IMR-90 (cell line): ENCODE results near the gene PRKCE. TPM values are rescaled to one million over a fixed set of nuclear protein-coding genes. Genes with fewer than 3 reads are reported as not detected.

Experiments
- ATAC-seq: fragments of 200-7000 bp; cut with Tn5 transposase; 2 replicates; pipeline ENCODE4 v1.9.1; 2020; ENCODE audit warnings: low read depth, mild to moderate bottlenecking, moderate library complexity
- BruUV-seq: library from RNA; stranded (reverse); fragments of 400-500 nt; replicated peaks from 2 replicates; lab custom pipeline; 2021; lab: Mats Ljungman, UMichigan
- CTCF ChIA-PET: fragments of 300-600 bp; formaldehyde crosslinking; extraction: SDS; loops from one replicate; lab custom pipeline; 2021; ENCODE audit warnings: antibody characterized with exemption; lab: Yijun Ruan, JAX
- POLR2A ChIA-PET: fragments of 300-600 bp; sonication (Branson Sonifier 250); formaldehyde crosslinking; loops from one replicate; lab custom pipeline; 2022; ENCODE audit warnings: antibody characterized with exemption; ENCODE audit not compliant: unreplicated experiment; lab: Charles Lee
- DNase-seq: peaks from one replicate; pipeline ENCODE4 v3.0.0; 2013
- H2AFZ ChIP-seq: replicated peaks from 2 replicates; pipeline ENCODE3; 2013; ENCODE audit warnings: low read length, mild to moderate bottlenecking; ENCODE audit not compliant: poor library complexity
- H2AK5ac ChIP-seq: 2 replicates; pipeline ENCODE4 v1.6.1; 2013; ENCODE audit warnings: low read depth, low read length, inconsistent platforms
- H2AK9ac ChIP-seq: replicated peaks from 2 replicates; pipeline ENCODE3; 2013; ENCODE audit warnings: mild to moderate bottlenecking, low read depth, low read length, moderate library complexity; ENCODE audit not compliant: poor library complexity
- H2BK120ac ChIP-seq: 2 replicates; pipeline ENCODE4 v1.6.1; 2013; ENCODE audit warnings: low read depth, low read length, inconsistent platforms
- H2BK15ac ChIP-seq: 3 replicates; pipeline ENCODE4 v1.6.1; 2013; ENCODE audit warnings: low read depth, low read length, inconsistent platforms
- H2BK20ac ChIP-seq: 2 replicates; pipeline ENCODE4 v1.6.1; 2013; ENCODE audit warnings: low read depth, mild to moderate bottlenecking, inconsistent platforms, low read length, moderate library complexity
- H2BK5ac ChIP-seq: 2 replicates; pipeline ENCODE4 v1.6.1; 2013; ENCODE audit warnings: mild to moderate bottlenecking, low read depth, low read length, inconsistent platforms; ENCODE audit not compliant: poor library complexity, severe bottlenecking
- H3K14ac ChIP-seq: replicated peaks from 2 replicates; pipeline ENCODE4 v1.6.1; 2013; ENCODE audit warnings: low read depth, low read length, inconsistent platforms
- H3K18ac ChIP-seq: 2 replicates; pipeline ENCODE4 v1.6.1; 2013; ENCODE audit warnings: low read depth, low read length, control low read depth
- H3K23ac ChIP-seq: 2 replicates; pipeline ENCODE4 v1.6.1; 2013; ENCODE audit warnings: low read depth, low read length, inconsistent platforms
- H3K27ac ChIP-seq: 2 replicates; pipeline ENCODE4 v1.5.1; 2013; ENCODE audit warnings: mild to moderate bottlenecking, control low read depth, low read length; ENCODE audit not compliant: insufficient read depth
- H3K27me3 ChIP-seq: 2 replicates; pipeline ENCODE4 v1.6.1; 2013; ENCODE audit warnings: low read length; ENCODE audit not compliant: control insufficient read depth, insufficient read depth
- H3K36me3 ChIP-seq: 2 replicates; pipeline ENCODE4 v1.6.1; 2013; ENCODE audit warnings: low read length, mixed read lengths; ENCODE audit not compliant: control insufficient read depth, insufficient read depth
- H3K4ac ChIP-seq: 2 replicates; pipeline ENCODE4 v1.6.1; 2013; ENCODE audit warnings: low read depth, low read length, inconsistent platforms
- H3K4me1 ChIP-seq: 2 replicates; pipeline ENCODE4 v1.6.1; 2013; ENCODE audit warnings: low read length, mixed read lengths; ENCODE audit not compliant: control insufficient read depth, insufficient read depth
- H3K4me2 ChIP-seq: 2 replicates; pipeline ENCODE4 v1.6.1; 2013; ENCODE audit warnings: low read depth, mild to moderate bottlenecking, control low read depth, low read length, moderate library complexity
- H3K4me3 ChIP-seq: 2 replicates; pipeline ENCODE4 v1.5.1; 2013; ENCODE audit warnings: low read depth, mild to moderate bottlenecking, control low read depth, low read length, moderate library complexity; ENCODE audit not compliant: insufficient read depth
- H3K56ac ChIP-seq: 2 replicates; pipeline ENCODE4 v1.6.1; 2013; ENCODE audit warnings: low read length, inconsistent platforms; ENCODE audit not compliant: insufficient read depth; ENCODE audit errors: extremely low read depth
- H3K79me1 ChIP-seq, 2 experiments: 2 replicates each; pipeline ENCODE4 v1.6.1; 2013; ENCODE audit warnings: low read length in 2 of 2, inconsistent platforms in 1 of 2, low read depth in 1 of 2
- H3K9ac ChIP-seq: 2 replicates; pipeline ENCODE4 v1.6.1; 2013; ENCODE audit warnings: low read depth, low read length, control low read depth
- H3K9me1 ChIP-seq: 2 replicates; pipeline ENCODE4 v1.6.1; 2013; ENCODE audit warnings: low read length, inconsistent platforms; ENCODE audit not compliant: insufficient read depth
- H3K9me3 ChIP-seq: 2 replicates; pipeline ENCODE4 v1.6.1; 2013; ENCODE audit warnings: low read length; ENCODE audit not compliant: control insufficient read depth, insufficient read depth
- H4K20me1 ChIP-seq: 2 replicates; pipeline ENCODE4 v1.6.1; 2013; ENCODE audit warnings: low read length, inconsistent platforms; ENCODE audit not compliant: insufficient read depth
- H4K5ac ChIP-seq: 2 replicates; pipeline ENCODE4 v1.6.1; 2013; ENCODE audit warnings: mild to moderate bottlenecking, low read depth, low read length, control low read depth
- H4K8ac ChIP-seq, 2 experiments: 2 replicates each; pipeline ENCODE4 v1.6.1; 2013; ENCODE audit warnings: low read depth in 2 of 2, low read length in 2 of 2, control low read depth in 1 of 2, inconsistent platforms in 1 of 2
- H4K91ac ChIP-seq: 2 replicates; pipeline ENCODE4 v1.6.1; 2013; ENCODE audit warnings: low read depth, low read length, inconsistent platforms; ENCODE audit not compliant: insufficient read depth
- FOS ChIP-seq: fragments of 150-350 bp; IDR thresholded peaks from 2 replicates; pipeline ENCODE4 v1.6.1; 2016; ENCODE audit warnings: low read depth, low read length
- RCOR1 ChIP-seq: IDR thresholded peaks from 2 replicates; pipeline ENCODE4 v1.6.1; 2012; ENCODE audit warnings: mild to moderate bottlenecking, low read length, improper control_type of control experiment; ENCODE audit not compliant: insufficient replicate concordance
- WGBS, 2 experiments: methylation state at CpG; one replicate each; pipeline versions ENCODE4 v1.1.5 to v1.1.7; 2013; ENCODE audit warnings: missing lambda C conversion rate in 2 of 2; ENCODE audit not compliant: insufficient read length in 1 of 2; ENCODE audit errors: extremely low coverage in 2 of 2; 5-methylcytosine and 5-hydroxymethylcytosine counted together
- dilution Hi-C: fragments of 300-500 bp; cut with HindIII; formaldehyde crosslinking; loops from one replicate; pipeline ENCODE4 v1.14.3; 2018; ENCODE audit warnings: low sequenced_read_pairs; ENCODE audit not compliant: unreplicated experiment
- in situ Hi-C: fragments of 300-500 bp; cut with MboI; formaldehyde crosslinking; loops from 3 replicates; pipeline ENCODE4 v1.14.3; 2019; ENCODE audit warnings: low sequenced_read_pairs, inconsistent platforms, mixed read lengths
- intact Hi-C: fragments of 100-400 bp; cut with micrococcal nuclease; formaldehyde crosslinking; loops from 2 replicates; pipeline ENCODE4 v1.10.0; 2022
- polyA plus RNA-seq, 3 experiments: library from polyadenylated mRNA; depleted of rRNA; stranded (reverse); fragments of >200 nt; gene quantifications; 2 replicates each; pipeline ENCODE4 v1.2.3, GENCODE V29; 2012; ENCODE audit warnings: low replicate concordance in 1 of 3
- total RNA-seq: library from RNA; depleted of rRNA; stranded (reverse); fragments of >200 nt; gene quantifications from 2 replicates; pipeline ENCODE4 v1.2.3, GENCODE V29; 2012
- TF ChIP-seq, protein P1 (sequence below): conservative IDR thresholded peaks from 2 replicates; pipeline ENCODE4 v1.5.1; 2012; ENCODE audit warnings: mild to moderate bottlenecking, low read depth, low read length, improper control_type of control experiment

The PRKCE gene
- total and polyA plus RNA-seq, 2 of the 4 experiments (the other 2 are of a cell fraction): 8.1 to 32.4 TPM

DNA sequence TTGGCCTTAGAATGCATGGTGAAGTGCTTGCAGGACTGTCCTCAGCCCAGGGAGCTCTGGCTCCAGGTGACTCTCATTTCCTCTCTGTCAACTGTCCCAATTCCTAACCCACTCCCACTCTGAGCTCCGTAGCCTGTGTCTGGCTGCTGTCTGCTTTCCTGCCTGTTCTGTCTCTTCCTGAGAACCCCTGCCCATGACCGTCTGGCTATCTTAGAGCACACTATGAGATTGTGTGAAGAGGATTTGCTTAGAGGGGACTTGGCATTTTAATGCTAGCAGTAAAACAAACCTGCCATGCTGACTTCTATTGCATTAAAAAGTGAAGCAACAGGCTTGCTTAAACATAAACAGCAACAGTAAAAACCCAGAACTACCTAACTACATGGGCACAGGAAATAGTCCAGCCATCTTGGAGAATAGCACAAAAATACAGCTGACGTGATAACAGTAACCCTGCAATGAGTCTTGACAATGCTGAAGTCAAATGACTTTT lies 234.7 kb downstream of the PRKCE start:
- in situ Hi-C loops: no loop called here
- H3K27ac ChIP-seq: no peak overlapping the region
- H4K20me1 ChIP-seq: no peaks in the 10 kb centered on the region
- H3K9ac ChIP-seq: no peak overlapping the region
- no peak overlapping the region for H3K4ac ChIP-seq
- H3K36me3 ChIP-seq: no peaks in the 10 kb centered on the region
- no peak overlapping the region for H4K8ac ChIP-seq
- H4K91ac ChIP-seq: no peak overlapping the region
- DNase-seq: no peak
- H3K14ac ChIP-seq: no peak overlapping the region
- WGBS, 2 experiments: 100% methylated on average over 1 of the region's 3 CpGs; no CpG with 5 or more reads in 1 of the 2 experiments
- H4K5ac ChIP-seq: no peak overlapping the region; the same call in 1 of the 2 replicates
- H3K56ac ChIP-seq: no peak overlapping the region
- peaks cover 10% of the 10 kb centered on the region for H3K4me1 ChIP-seq
- no peaks in the 10 kb centered on the region for H3K9me3 ChIP-seq
- H2BK5ac ChIP-seq: no peak overlapping the region
- no peak overlapping the region for H2AK9ac ChIP-seq
- no peak overlapping the region for H2AK5ac ChIP-seq
- H3K9me1 ChIP-seq: peaks cover 5% of the 10 kb centered on the region; the same call in 1 of the 2 replicates
- no peak for ATAC-seq
- H3K4me2 ChIP-seq: no peak overlapping the region
- H3K27me3 ChIP-seq: no peaks in the 10 kb centered on the region
- no peak overlapping the region for H3K4me3 ChIP-seq
- H3K79me1 ChIP-seq: no peaks in the 10 kb centered on the region
- intact Hi-C loops: loop anchor here (5.0 kb wide), 1 partner anchor 69 kb away; no protein-coding TSS in a partner anchor
- ChIA-PET POLR2A (no interaction called here), CTCF (no interaction called here)
- no TSS peak for BruUV-seq
- H2BK120ac ChIP-seq: no peak overlapping the region
- H2AFZ ChIP-seq: no peak overlapping the region
- H3K18ac ChIP-seq: no peak overlapping the region
- H2BK20ac ChIP-seq: no peak overlapping the region
- no peak overlapping the region for H2BK15ac ChIP-seq
- dilution Hi-C loops: no loop called here
- no peak overlapping the region for H3K23ac ChIP-seq
- TF ChIP-seq, protein P1, sequence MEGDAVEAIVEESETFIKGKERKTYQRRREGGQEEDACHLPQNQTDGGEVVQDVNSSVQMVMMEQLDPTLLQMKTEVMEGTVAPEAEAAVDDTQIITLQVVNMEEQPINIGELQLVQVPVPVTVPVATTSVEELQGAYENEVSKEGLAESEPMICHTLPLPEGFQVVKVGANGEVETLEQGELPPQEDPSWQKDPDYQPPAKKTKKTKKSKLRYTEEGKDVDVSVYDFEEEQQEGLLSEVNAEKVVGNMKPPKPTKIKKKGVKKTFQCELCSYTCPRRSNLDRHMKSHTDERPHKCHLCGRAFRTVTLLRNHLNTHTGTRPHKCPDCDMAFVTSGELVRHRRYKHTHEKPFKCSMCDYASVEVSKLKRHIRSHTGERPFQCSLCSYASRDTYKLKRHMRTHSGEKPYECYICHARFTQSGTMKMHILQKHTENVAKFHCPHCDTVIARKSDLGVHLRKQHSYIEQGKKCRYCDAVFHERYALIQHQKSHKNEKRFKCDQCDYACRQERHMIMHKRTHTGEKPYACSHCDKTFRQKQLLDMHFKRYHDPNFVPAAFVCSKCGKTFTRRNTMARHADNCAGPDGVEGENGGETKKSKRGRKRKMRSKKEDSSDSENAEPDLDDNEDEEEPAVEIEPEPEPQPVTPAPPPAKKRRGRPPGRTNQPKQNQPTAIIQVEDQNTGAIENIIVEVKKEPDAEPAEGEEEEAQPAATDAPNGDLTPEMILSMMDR: no peak
- TF ChIP-seq RCOR1 (no peak), FOS (no peak)
